GM21360 (cell line): ENCODE measurements around the gene ESYT2.
"Not testable (repeated sequence)": the region's sequence is repeated elsewhere in the genome, so short reads cannot be mapped to it uniquely, and the experiment has no call there.

Experiments used
- ATAC-seq: cut with Tn5 transposase; IDR thresholded peaks from one replicate; pipeline ENCODE4 v1.9.1; 2021; ENCODE audit warnings: mild to moderate bottlenecking, moderate library complexity; ENCODE audit not compliant: unreplicated experiment

Gene ESYT2

GRCh38 chr7:158858592-158859503, 29.5 kb upstream of the ESYT2 start:
- no peak for ATAC-seq

GRCh38 chr7:158856883-158857668, 27.8 kb upstream of the ESYT2 start:
- ATAC-seq = peak; percentile 23

GRCh38 chr7:158854681-158855081, 25.4 kb upstream of the ESYT2 start:
- no peak for ATAC-seq

- no peak for ATAC-seq
These were observed 21.3 kb upstream of the ESYT2 start for GRCh38 chr7:158850545-158851102.

GRCh38 chr7:158849768-158850544, 20.6 kb upstream of the ESYT2 start:
- ATAC-seq = no peak

GRCh38 chr7:158849442-158849767, 20.1 kb upstream of the ESYT2 start:
- no peak for ATAC-seq

GRCh38 chr7:158847451-158847866, 18.1 kb upstream of the ESYT2 start:
- no peak for ATAC-seq

- ATAC-seq = no peak
These were observed 17.0 kb upstream of the ESYT2 start for GRCh38 chr7:158846304-158846703.

GRCh38 chr7:158843771-158844170, 14.5 kb upstream of the ESYT2 start:
- no peak for ATAC-seq

GRCh38 chr7:158842486-158842885, 13.2 kb upstream of the ESYT2 start:
- ATAC-seq = no peak

- ATAC-seq = no peak
These were observed 11.3 kb upstream of the ESYT2 start for GRCh38 chr7:158840604-158841003.

- not testable (repeated sequence) for ATAC-seq
These were observed 9.9 kb upstream of the ESYT2 start for GRCh38 chr7:158839177-158839576.

- no peak for ATAC-seq
These were observed 8.7 kb upstream of the ESYT2 start for GRCh38 chr7:158837790-158838637.

GRCh38 chr7:158836692-158837091, 7.4 kb upstream of the ESYT2 start:
- ATAC-seq = no peak

- no peak for ATAC-seq
These were observed 5.8 kb upstream of the ESYT2 start for GRCh38 chr7:158834878-158835784.

GRCh38 chr7:158832994-158833393, 3.7 kb upstream of the ESYT2 start:
- no peak for ATAC-seq

- no peak for ATAC-seq
These were observed 2.4 kb upstream of the ESYT2 start for GRCh38 chr7:158831738-158832091.

- no peak for ATAC-seq
These were observed 958 bp upstream of the ESYT2 start for GRCh38 chr7:158830211-158830723.

GRCh38 chr7:158829021-158829341, 328 bp downstream of the ESYT2 start:
- peak; percentile 49 for ATAC-seq
